ACC112 (cell line): ENCODE results near the gene EID2.

Experiments
- H2AFZ ChIP-seq: fragments of 200-600 bp; sonication (generic); one replicate; pipeline ENCODE4 v1.6.0; 2017; ENCODE audit warnings: antibody characterized with exemption, low read length; ENCODE audit not compliant: unreplicated experiment
- H3K27ac ChIP-seq: fragments of 200-600 bp; sonication (generic); 2 replicates; pipeline ENCODE4 v1.5.1; 2014; ENCODE audit warnings: low read depth, mild to moderate bottlenecking, antibody characterized with exemption, low read length, moderate library complexity
- H3K27me3 ChIP-seq: fragments of 200-600 bp; sonication (generic); 2 replicates; pipeline ENCODE4 v1.6.1; 2014; ENCODE audit warnings: mild to moderate bottlenecking, antibody characterized with exemption, low read length, moderate library complexity, mixed read lengths; ENCODE audit not compliant: insufficient read depth
- H3K36me3 ChIP-seq: fragments of 200-600 bp; sonication (generic); 2 replicates; pipeline ENCODE4 v1.6.1; 2016; ENCODE audit warnings: mild to moderate bottlenecking, antibody characterized with exemption, low read length, moderate library complexity, mixed read lengths; ENCODE audit not compliant: insufficient read depth
- H3K4me1 ChIP-seq: fragments of 200-600 bp; sonication (generic); one replicate; pipeline ENCODE4 v1.6.1; 2016; ENCODE audit warnings: low read length, mixed read lengths; ENCODE audit not compliant: insufficient read depth, unreplicated experiment, control insufficient read depth
- H3K4me3 ChIP-seq: fragments of 200-600 bp; sonication (generic); 2 replicates; pipeline ENCODE4 v1.5.1; 2014; ENCODE audit warnings: mild to moderate bottlenecking, low read depth, low read length
- H3K79me2 ChIP-seq: fragments of 200-600 bp; sonication (generic); one replicate; pipeline ENCODE4 v1.6.0; 2016; ENCODE audit warnings: low read length; ENCODE audit not compliant: control insufficient read depth, unreplicated experiment, insufficient read depth

Gene EID2, protein sequence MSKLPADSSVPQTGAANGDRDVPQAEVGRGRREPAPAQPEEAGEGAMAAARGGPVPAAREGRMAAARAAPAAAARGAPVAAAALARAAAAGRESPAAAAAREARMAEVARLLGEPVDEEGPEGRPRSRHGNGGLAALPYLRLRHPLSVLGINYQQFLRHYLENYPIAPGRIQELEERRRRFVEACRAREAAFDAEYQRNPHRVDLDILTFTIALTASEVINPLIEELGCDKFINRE

DNA sequence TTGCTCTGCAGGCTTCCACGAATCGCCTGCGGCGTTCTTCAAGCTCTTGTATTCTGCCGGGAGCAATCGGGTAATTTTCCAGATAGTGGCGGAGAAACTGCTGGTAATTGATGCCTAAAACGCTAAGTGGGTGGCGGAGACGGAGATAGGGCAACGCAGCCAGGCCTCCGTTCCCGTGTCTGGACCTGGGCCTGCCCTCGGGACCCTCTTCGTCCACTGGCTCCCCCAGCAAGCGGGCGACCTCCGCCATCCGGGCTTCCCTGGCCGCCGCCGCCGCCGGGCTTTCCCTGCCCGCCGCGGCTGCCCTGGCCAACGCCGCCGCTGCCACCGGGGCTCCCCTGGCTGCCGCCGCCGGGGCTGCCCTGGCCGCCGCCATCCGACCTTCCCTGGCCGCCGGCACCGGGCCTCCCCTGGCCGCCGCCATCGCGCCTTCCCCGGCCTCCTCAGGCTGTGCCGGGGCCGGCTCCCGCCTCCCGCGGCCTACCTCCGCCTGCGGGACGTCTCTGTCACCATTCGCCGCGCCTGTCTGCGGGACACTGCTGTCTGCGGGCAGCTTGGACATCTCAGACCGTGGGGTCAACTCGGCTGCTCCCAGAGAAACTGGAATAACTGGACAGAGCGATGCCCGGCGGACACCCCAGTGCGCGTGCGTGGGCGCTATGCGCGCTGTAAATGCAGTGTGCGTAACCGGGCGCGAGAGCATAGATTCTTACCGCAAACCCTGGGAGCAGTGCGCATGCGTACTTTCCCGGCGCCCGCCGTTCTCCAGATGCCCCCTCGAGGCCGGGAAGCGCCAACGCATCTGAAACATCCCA lies at the start of gene EID2:
Gene EID2, minus strand, starts transcription at position 644 of the 815 bp plus-strand sequence. Its CDS starts 82 bp downstream, at position 562.
- Histone ChIP-seq H3K27me3 (no peaks in the 10 kb centered on the region), H3K4me3 (peak within 1 kb of the TSS; percentile 77), H2AFZ (peak within 1 kb of the TSS; percentile 83), H3K27ac (peak within 1 kb of the TSS; percentile 73), H3K4me1 (peaks cover 10% of the 10 kb centered on the region), H3K79me2 (peaks cover 13% of the 10 kb centered on the region), H3K36me3 (no peaks in the 10 kb centered on the region)

DNA sequence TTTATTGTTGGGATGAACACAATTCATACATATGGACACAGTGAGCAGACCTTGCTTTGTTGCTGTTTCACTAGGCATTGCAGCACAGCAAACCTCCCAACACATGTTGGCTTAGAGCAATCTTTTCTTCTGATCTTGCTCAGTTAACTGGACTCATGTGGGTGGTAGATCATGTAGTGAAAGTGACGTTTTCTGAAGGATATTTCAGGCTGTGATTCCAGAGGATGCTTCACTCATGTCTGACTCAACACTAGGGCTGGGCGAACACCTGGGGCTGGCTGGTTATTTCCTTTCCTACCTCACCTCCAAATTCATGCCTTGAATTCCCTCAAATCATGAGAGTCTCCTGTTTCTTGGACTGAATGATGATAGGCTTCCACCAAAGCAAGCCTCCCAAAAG lies 48.1 kb upstream of the EID2 start:
- no peak overlapping the region for H3K4me3 ChIP-seq
- H3K36me3 ChIP-seq: no peaks in the 10 kb centered on the region
- no peak overlapping the region for H2AFZ ChIP-seq
- peaks cover 25% of the 10 kb centered on the region; the same call in 1 of the 2 replicates for H3K27me3 ChIP-seq
- no peak overlapping the region for H3K27ac ChIP-seq
- no peaks in the 10 kb centered on the region for H3K79me2 ChIP-seq
- no peaks in the 10 kb centered on the region for H3K4me1 ChIP-seq

DNA sequence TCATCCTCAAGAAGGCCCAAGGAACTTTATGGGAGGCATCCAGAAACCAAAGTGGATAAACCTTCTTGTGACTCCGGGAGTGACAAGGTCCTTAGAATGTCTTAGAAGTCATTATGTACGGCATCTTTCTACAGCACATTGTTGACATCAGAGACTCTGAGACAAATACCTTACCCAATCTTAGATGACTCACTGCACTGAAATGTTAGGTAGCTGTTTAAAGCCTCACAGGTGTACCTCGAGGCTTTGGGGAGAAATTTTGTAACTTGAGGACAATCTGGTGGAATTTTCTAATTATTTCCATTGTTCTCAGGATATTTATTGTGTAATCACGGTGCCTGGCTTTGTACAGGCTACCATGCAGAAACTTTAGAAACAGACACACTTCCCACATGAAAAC lies 47.5 kb upstream of the EID2 start:
- no peaks in the 10 kb centered on the region for H3K36me3 ChIP-seq
- H2AFZ ChIP-seq: no peak overlapping the region
- H3K79me2 ChIP-seq: no peaks in the 10 kb centered on the region
- no peak overlapping the region for H3K4me3 ChIP-seq
- no peaks in the 10 kb centered on the region for H3K4me1 ChIP-seq
- H3K27me3 ChIP-seq: peaks cover 28% of the 10 kb centered on the region; the same call in 1 of the 2 replicates
- H3K27ac ChIP-seq: no peak overlapping the region

DNA sequence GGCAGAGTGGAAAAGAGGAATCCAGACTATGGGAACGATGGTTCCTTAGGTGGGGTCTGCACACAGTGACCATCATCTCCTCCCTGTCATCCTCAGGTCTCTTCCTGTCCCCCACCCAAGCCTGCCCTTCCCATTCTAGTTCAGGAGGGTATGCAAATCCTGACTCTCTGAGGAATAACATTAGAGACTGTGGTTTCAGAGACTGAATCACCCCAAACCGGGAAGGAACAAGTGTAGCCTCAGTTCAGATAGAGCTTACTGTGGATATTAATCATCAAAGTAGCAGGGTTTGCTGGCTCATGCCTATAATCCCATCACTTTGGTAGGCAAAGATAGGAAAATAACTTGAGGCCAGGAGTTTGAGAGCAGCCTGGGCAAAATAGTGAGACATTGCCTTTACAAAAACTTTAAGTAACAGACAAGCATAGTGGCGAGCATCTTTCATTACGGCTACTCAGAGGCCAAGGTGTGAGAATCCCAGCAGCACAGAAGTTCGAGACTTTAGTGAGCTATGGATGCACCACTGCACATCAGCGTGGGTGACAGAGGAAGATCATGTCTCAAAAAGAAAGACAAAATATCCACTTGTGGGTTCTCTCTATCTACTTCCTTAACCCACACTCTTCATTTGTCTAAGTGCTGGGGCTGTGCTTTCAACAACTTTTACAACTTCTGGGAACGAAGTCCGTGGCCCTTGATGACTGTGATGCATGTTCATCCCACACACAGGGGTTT lies 43.1 kb upstream of the EID2 start:
- Histone ChIP-seq H3K27ac (no peak overlapping the region), H3K36me3 (no peaks in the 10 kb centered on the region), H3K4me3 (no peak overlapping the region), H3K4me1 (no peaks in the 10 kb centered on the region), H2AFZ (no peak overlapping the region), H3K79me2 (no peaks in the 10 kb centered on the region), H3K27me3 (peaks cover 35% of the 10 kb centered on the region; the same call in 1 of the 2 replicates)

DNA sequence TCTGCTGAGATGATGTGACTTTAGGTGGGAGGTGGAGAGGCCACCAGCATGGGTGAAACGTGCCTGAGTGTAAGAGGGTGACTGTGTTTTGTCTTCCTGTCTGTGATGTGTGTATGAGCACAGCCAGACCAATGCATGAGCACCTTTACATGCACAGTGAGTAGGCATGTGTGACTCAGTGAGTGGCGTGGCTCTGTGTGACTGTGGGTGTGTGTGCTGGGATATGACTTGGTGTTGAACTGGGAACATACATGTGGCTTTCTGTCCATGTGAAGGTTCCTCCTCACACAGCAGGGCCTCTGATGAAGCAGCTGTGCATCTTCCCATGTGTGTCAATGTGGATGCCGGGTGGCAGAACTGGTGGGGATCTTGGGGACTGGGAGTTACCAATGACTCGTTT lies 42.5 kb upstream of the EID2 start:
- Histone ChIP-seq H3K36me3 (no peaks in the 10 kb centered on the region), H3K4me1 (no peaks in the 10 kb centered on the region), H3K27me3 (peaks cover 35% of the 10 kb centered on the region; the same call in 1 of the 2 replicates), H2AFZ (no peak overlapping the region), H3K79me2 (no peaks in the 10 kb centered on the region), H3K4me3 (no peak overlapping the region), H3K27ac (no peak overlapping the region)

DNA sequence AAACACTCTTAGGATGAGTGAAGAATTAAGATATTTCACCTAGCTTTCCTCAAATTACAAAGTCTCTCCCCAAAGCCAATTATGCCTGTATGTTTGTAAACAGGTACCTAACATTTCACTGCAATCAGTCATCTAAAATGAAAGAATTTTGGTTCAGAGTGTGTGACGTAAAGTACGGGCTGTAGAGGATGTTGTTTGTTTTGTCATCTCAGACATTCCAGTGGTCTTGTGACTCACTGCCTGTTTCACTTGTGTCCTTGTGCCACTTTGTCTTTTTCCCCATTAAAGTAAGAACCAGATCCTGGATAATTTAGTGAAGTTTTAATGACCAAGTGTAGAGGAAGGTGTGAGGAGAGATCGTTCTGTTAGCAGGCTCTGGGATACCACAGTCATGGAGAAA lies 28.6 kb upstream of the EID2 start:
- Histone ChIP-seq H3K27ac (no peak overlapping the region), H3K4me3 (no peak overlapping the region), H3K27me3 (peaks cover 23% of the 10 kb centered on the region; the same call in 1 of the 2 replicates), H3K4me1 (peaks cover 8% of the 10 kb centered on the region), H3K36me3 (no peaks in the 10 kb centered on the region), H2AFZ (no peak overlapping the region), H3K79me2 (no peaks in the 10 kb centered on the region)

DNA sequence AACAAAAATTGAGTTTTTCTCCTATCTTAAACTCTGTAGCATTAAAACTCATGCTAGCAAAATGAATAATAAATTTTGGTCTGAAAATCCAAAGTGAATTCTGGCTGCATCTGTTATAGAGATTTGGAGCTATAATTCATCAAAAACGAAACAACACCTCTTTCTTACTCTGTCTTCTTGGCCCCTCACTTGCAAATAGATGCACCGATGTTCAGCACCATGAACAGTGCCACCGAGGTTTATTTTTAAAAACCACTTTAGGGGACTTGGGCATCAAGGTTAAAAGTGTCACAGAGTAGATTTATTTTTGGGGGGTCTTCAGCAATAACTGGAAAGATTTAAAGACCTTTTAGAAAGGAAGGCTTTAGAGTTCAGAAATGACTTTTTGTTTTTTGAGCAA lies 26.1 kb upstream of the EID2 start:
- Histone ChIP-seq H2AFZ (no peak overlapping the region), H3K79me2 (no peaks in the 10 kb centered on the region), H3K4me1 (peaks cover 8% of the 10 kb centered on the region), H3K27me3 (peaks cover 11% of the 10 kb centered on the region; the same call in 1 of the 2 replicates), H3K36me3 (no peaks in the 10 kb centered on the region), H3K4me3 (no peak overlapping the region), H3K27ac (no peak overlapping the region)

DNA sequence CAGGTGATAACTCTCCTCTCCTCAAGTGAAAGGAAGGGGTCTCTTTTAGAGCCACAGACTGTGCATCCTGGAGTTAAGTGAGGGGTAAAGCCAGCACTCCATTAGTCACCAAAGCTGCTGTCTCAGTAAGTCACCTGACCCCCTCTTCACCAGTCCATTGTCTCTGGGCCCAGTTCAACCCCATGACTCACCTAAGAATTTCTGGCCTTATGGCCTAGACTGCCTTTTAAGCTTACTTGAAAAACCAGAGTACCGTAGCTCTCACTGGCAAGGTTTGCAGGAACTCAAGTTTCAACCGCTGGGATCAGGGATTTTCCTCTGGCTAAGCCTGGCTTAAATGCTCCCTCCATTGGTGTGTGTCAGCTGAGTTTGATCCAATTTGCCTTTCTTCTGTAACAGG lies 23.4 kb upstream of the EID2 start:
- Histone ChIP-seq H2AFZ (no peak overlapping the region), H3K27me3 (peaks cover 6% of the 10 kb centered on the region; the same call in 1 of the 2 replicates), H3K27ac (no peak overlapping the region), H3K79me2 (no peaks in the 10 kb centered on the region), H3K4me1 (peaks cover 3% of the 10 kb centered on the region), H3K4me3 (no peak overlapping the region), H3K36me3 (no peaks in the 10 kb centered on the region)

DNA sequence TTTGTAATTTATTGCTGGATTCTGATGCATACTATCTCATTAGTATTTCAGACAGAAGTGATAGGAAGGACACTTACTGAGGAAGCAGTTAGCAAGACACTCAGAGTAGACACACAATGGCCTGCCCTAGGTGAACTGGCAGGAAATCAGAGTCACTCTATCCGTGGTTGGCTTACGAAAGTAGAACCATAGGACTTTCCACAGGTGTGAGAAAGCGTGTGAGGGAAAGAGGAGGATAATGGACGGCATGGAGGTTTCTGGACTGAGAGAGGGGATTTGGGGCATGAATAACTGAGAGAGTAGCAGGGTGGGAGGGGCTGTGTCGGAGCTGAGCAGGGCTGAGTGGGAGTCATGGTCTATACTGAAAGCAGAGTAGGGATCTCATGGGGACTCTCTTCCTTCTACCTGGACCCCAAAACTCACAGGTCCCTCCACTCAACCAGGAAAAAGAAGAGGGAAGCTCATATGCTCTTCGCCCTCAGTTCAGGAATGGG lies 18.7 kb upstream of the EID2 start:
- Histone ChIP-seq H3K79me2 (no peaks in the 10 kb centered on the region), H3K27ac (no peak overlapping the region), H3K4me3 (no peak overlapping the region), H2AFZ (no peak overlapping the region), H3K36me3 (no peaks in the 10 kb centered on the region), H3K27me3 (peaks cover 3% of the 10 kb centered on the region; the same call in 1 of the 2 replicates), H3K4me1 (peaks cover 5% of the 10 kb centered on the region)

DNA sequence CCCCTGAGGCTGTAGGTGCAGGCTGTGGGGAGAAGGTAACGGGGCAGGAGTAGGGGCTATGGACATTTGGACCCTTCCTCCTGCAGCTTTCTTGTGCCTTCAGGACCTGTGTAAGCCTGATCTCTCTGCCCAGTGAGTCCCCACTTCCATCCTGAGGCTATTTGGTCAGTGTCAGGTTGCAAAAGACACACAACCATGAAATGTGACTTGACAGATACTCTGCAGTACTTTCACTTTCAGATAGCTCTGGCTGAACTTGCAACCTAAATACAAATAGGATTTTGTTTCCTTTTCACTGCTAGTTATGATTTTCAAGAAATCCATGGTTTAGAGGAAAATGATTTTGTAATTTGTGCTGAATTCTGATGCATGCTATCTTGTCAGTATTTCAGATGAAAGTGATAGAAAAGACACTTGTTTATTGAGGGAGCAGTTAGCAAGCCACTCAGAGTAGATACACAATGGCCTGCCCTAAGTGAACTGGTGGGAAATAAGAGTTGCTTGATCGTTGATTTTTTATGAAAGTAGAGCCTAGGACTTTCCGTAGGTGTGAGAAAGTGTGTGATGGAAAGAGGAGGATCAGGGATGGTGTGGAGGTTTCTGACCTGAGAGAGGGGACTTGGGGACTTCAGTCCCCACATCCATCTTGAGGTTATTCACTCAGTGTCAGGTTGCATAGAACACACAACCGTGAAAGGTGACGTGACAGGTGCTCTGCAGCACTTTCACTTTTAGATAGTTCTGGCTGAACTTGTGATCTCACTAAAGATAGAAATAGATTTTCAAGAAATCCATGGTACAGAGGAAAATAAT lies 18.1 kb upstream of the EID2 start:
- H2AFZ ChIP-seq: peak overlapping the region; percentile 68
- H3K4me1 ChIP-seq: peaks cover 5% of the 10 kb centered on the region
- no peak overlapping the region for H3K27ac ChIP-seq
- peaks cover 7% of the 10 kb centered on the region; the same call in 1 of the 2 replicates for H3K27me3 ChIP-seq
- peak overlapping the region; percentile 51; the same call in 1 of the 2 replicates for H3K4me3 ChIP-seq
- H3K79me2 ChIP-seq: no peaks in the 10 kb centered on the region
- H3K36me3 ChIP-seq: no peaks in the 10 kb centered on the region
